Fibroblast of pulmonary artery (primary cell): ENCODE results near the gene ARHGAP42.
A peak's percentile ranks its signal among the peaks of the same experiment; 100 is the strongest.

Experiments used
- DNase-seq: peaks from one replicate; pipeline ENCODE4 v3.0.0-alpha.2; 2010; ENCODE audit warnings: low read depth
- H3K4me3 ChIP-seq: replicated peaks from 2 replicates; pipeline ENCODE4 v1.5.1; 2011; ENCODE audit warnings: low read depth, mild to moderate bottlenecking, control low read depth, low read length, moderate library complexity
- TF ChIP-seq, protein P1 (sequence below): IDR thresholded peaks from 2 replicates; pipeline ENCODE4 v1.5.1; 2011; ENCODE audit warnings: mild to moderate bottlenecking, control low read depth, low read length, inconsistent platforms; ENCODE audit errors: missing control alignments

The ARHGAP42 gene

DNA sequence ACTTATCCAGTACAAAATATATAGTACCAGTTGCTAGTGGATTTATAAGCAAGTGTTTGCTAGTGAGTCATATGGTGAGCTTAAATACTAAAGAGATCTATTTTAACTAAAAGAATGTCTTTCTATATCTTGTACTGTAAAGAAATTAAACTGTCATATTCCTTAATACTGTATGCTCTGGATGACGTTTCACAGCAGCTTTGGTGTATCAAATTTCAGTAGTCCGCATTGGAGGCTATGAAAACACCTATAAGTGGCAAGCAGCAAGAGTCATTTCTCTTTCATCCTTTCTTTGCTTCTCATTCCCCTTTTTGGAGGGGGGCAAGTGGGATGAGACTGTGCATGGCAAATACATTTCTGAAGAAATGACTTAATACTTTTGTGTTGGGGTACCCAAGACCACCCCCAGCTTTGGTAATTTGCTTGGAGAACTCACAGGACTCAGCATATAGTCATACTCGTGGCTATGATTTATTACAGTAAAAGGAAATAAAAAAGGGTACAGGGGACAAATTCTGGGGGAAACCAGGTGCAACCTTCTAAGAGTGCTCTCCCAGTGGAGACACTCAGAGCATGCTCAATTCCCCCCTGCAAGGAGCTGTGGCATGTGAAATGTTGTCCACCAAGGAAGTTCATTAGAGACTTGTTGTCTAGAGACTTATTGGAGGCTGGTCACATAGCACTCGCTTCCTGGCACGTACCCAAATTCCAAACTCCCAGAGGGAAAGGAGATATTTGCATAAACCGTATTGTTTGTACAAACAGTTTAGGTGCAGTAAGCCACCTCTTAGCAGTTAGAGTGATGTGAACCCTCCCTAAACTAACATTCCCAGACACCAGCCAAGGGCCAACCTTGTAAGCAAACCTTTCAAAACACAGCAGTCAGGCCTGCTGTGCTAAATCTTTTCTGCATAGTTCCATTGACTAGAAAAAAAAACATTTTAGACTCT is 231.7 kb downstream of the ARHGAP42 start:
- H3K4me3 ChIP-seq: no peak overlapping the region
- DNase-seq: peak; percentile 31
- TF ChIP-seq, protein P1, sequence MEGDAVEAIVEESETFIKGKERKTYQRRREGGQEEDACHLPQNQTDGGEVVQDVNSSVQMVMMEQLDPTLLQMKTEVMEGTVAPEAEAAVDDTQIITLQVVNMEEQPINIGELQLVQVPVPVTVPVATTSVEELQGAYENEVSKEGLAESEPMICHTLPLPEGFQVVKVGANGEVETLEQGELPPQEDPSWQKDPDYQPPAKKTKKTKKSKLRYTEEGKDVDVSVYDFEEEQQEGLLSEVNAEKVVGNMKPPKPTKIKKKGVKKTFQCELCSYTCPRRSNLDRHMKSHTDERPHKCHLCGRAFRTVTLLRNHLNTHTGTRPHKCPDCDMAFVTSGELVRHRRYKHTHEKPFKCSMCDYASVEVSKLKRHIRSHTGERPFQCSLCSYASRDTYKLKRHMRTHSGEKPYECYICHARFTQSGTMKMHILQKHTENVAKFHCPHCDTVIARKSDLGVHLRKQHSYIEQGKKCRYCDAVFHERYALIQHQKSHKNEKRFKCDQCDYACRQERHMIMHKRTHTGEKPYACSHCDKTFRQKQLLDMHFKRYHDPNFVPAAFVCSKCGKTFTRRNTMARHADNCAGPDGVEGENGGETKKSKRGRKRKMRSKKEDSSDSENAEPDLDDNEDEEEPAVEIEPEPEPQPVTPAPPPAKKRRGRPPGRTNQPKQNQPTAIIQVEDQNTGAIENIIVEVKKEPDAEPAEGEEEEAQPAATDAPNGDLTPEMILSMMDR: no peak

DNA sequence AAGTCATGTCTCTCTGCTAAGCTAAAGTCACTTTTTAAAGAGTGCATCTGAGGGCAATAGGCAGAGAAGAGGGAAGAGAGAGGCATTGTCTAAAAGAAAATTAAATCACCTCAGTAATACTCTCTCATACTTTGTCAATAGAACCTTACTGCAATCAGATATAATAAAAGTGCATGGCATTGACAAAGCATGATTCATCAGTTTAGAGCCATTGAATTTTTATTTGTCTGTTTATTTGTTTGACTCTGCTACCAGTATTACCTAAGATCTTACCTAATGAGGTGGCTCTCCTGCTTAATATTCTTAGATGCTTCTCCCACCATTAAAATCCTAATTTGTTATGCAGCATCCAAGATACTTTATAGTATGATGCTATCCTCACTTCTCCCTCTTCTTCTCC is 233.5 kb downstream of the ARHGAP42 start:
- DNase-seq: no peak
- TF ChIP-seq, protein P1: no peak

DNA sequence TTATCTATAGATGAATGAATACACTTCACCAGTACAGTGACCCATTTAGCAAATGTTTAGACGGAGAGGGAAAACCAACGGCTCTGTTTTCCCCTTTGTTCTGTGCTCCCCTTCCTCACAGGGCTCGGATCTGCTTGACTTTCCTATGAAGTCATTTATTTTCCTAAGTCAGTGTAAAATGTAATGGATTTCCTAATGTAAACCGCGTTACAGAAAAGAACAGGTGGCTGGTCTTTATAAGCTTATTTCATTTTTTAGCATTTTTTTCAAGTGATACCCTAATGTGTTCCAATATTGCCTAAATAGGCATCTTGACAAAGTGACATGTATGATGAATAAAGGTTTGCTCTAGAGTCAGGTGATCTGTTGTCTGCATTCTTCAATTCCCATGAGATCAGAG is 235.0 kb downstream of the ARHGAP42 start:
- no peak overlapping the region for H3K4me3 ChIP-seq
- DNase-seq: no peak
- TF ChIP-seq, protein P1: no peak

More for the DNA sequence above, 233.5 kb downstream of the ARHGAP42 start:
- no peak overlapping the region for H3K4me3 ChIP-seq

DNA sequence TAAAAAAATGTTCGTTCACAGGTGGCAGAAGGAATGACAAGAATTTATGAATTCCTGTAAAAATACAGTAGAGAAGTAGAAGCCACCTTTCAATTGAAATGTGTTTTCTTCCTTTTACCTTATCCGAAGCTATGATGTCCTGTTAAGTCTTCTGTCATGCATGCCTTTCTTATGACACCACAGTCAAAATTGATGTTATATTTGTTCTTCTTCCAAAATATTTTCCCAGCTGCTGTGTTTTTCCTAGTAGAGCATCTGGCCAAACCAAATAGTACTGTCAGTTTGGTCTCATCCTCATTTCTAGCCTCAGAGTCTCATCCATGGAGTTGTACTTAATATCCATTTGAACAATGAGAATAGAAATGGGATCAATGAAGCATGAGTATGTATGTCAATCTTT is 236.5 kb downstream of the ARHGAP42 start:
- no peak overlapping the region for H3K4me3 ChIP-seq
- TF ChIP-seq, protein P1: no peak
- DNase-seq: peak; percentile 17

DNA sequence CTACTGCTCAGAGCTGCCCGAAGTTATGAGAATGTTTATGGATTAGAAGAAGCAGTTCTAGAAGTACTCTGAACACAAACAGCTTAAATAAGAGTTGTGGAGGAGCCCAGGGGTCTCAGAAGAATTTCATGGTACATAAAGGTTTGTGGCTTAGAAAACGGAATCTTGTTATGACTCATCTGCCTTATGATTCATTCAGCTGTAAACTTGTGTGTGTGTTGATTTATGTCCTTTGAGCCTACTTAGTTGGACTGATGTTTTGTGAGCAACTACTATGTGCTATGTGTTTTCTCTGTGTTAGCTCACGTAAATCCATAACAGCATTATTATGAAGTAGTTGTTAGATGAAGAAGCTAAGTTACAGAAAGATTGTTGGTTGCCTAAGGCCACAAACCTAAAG is 238.8 kb downstream of the ARHGAP42 start:
- TF ChIP-seq, protein P1: no peak
- H3K4me3 ChIP-seq: no peak overlapping the region
- peak; percentile 63 for DNase-seq

DNA sequence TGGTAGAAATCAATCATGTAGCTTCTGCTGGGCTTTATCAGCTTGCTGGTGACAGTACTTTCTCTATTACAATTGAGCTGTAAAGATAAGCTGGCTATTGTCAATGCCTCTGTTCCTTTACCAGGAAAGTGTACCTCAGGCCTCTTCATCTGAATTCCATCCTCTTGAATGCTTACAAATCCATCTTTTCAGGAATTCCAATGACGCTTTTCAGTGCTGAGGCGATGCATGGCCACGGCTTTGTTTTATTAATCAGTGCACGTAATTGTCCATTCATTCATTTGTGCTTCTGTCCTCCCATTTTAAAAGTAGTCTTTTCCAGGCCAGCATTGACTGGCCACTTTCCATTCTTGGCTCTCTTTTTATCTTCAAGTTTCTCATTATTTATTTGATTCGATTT is 240.5 kb downstream of the ARHGAP42 start:
- no peak for DNase-seq

More for the DNA sequence above, 240.5 kb downstream of the ARHGAP42 start:
- TF ChIP-seq, protein P1: no peak
- no peak overlapping the region for H3K4me3 ChIP-seq
